ENCODE data around the gene NELFA. TPM values are rescaled to one million over a fixed set of nuclear protein-coding genes. Genes with fewer than 3 reads are reported as not detected.

Gene NELFA
- total RNA-seq, 1 experiment from 2014 or later: 58.3 TPM

GRCh38 chr4:1992468-1993168, 16.2 kb downstream of the NELFA start:
- intact Hi-C loops (cut with micrococcal nuclease; ENCODE audit: unreplicated experiment): no loop called here
- peaks cover 32% of the 10 kb centered on the region for H3K36me3 ChIP-seq (ENCODE audit: insufficient read depth, low read length, poor library complexity, severe bottlenecking)
- TF ChIP-seq EZH2 (IDR thresholded peaks at IDR 0.05; ENCODE audit: borderline replicate concordance, low read depth, low read length, poor library complexity, severe bottlenecking): no peak
- no peak for TF ChIP-seq CTCF (conservative IDR thresholded peaks at IDR 0.05; ENCODE audit: low read depth, low read length)
- no peak overlapping the region for H3K4me3 ChIP-seq (ENCODE audit: low read depth, low read length, poor library complexity, severe bottlenecking)
- H3K27ac ChIP-seq (ENCODE audit: low read depth, low read length, poor library complexity, severe bottlenecking): no peak overlapping the region
- no peaks in the 10 kb centered on the region for H3K4me1 ChIP-seq (ENCODE audit: insufficient read depth, low read length, poor library complexity, severe bottlenecking)
- no TSS peak for BruUV-seq (replicated peaks)
- H3K9me3 ChIP-seq (ENCODE audit: low read depth, low read length, poor library complexity, severe bottlenecking): peaks cover 7% of the 10 kb centered on the region
- ChIA-PET POLR2A (ENCODE audit: low non-redundant PET) (no interaction called here), CTCF (no interaction called here)
- H3K27me3 ChIP-seq (replicated peaks; ENCODE audit: insufficient read depth, low read depth, low read length, poor library complexity): no peaks in the 10 kb centered on the region
- no peak for DNase-seq (ENCODE audit: low spot score)

- Histone ChIP-seq H3K36me3 (ENCODE audit: insufficient read depth, low read length, poor library complexity, severe bottlenecking) (peaks cover 32% of the 10 kb centered on the region), H3K4me3 (ENCODE audit: low read depth, low read length, poor library complexity, severe bottlenecking) (no peak overlapping the region), H3K9me3 (ENCODE audit: low read depth, low read length, poor library complexity, severe bottlenecking) (peaks cover under 1% of the 10 kb centered on the region), H3K27ac (ENCODE audit: low read depth, low read length, poor library complexity, severe bottlenecking) (no peak overlapping the region), H3K4me1 (ENCODE audit: insufficient read depth, low read length, poor library complexity, severe bottlenecking) (no peaks in the 10 kb centered on the region), H3K27me3 (replicated peaks; ENCODE audit: insufficient read depth, low read depth, low read length, poor library complexity) (no peaks in the 10 kb centered on the region)
- TF ChIP-seq CTCF (conservative IDR thresholded peaks at IDR 0.05; ENCODE audit: low read depth, low read length) (no peak), EZH2 (IDR thresholded peaks at IDR 0.05; ENCODE audit: borderline replicate concordance, low read depth, low read length, poor library complexity, severe bottlenecking) (no peak)
- intact Hi-C loops (cut with micrococcal nuclease; ENCODE audit: unreplicated experiment): no loop called here
- no TSS peak for BruUV-seq (replicated peaks)
- ChIA-PET POLR2A (ENCODE audit: low non-redundant PET) (interaction anchor here (0.7 kb wide), 1 partner anchor 1747 kb away, joined by 3 read pairs; no protein-coding TSS in a partner anchor), CTCF (no interaction called here)
- DNase-seq (ENCODE audit: low spot score): no peak
These were observed 17.0 kb downstream of the NELFA start for GRCh38 chr4:1991596-1992434.

- POLR2A ChIA-PET (ENCODE audit: low non-redundant PET): interaction anchor here (0.7 kb wide), 1 partner anchor 1746 kb away, joined by 3 read pairs; no protein-coding TSS in a partner anchor
- H3K36me3 ChIP-seq (ENCODE audit: insufficient read depth, low read length, poor library complexity, severe bottlenecking): peaks cover 36% of the 10 kb centered on the region
- H3K27me3 ChIP-seq (replicated peaks; ENCODE audit: insufficient read depth, low read depth, low read length, poor library complexity): no peaks in the 10 kb centered on the region
- CTCF ChIA-PET: no interaction called here
- BruUV-seq (replicated peaks): no TSS peak
- no peaks in the 10 kb centered on the region for H3K9me3 ChIP-seq (ENCODE audit: low read depth, low read length, poor library complexity, severe bottlenecking)
- TF ChIP-seq EZH2 (IDR thresholded peaks at IDR 0.05; ENCODE audit: borderline replicate concordance, low read depth, low read length, poor library complexity, severe bottlenecking): no peak
- TF ChIP-seq CTCF (conservative IDR thresholded peaks at IDR 0.05; ENCODE audit: low read depth, low read length): no peak
- no peak overlapping the region for H3K27ac ChIP-seq (ENCODE audit: low read depth, low read length, poor library complexity, severe bottlenecking)
- no peaks in the 10 kb centered on the region for H3K4me1 ChIP-seq (ENCODE audit: insufficient read depth, low read length, poor library complexity, severe bottlenecking)
- intact Hi-C loops (cut with micrococcal nuclease; ENCODE audit: unreplicated experiment): no loop called here
- no peak overlapping the region for H3K4me3 ChIP-seq (ENCODE audit: low read depth, low read length, poor library complexity, severe bottlenecking)
- DNase-seq (ENCODE audit: low spot score): no peak
These were observed 17.7 kb downstream of the NELFA start for GRCh38 chr4:1991087-1991486.
